ENCODE data around the gene DFFB.

DNA sequence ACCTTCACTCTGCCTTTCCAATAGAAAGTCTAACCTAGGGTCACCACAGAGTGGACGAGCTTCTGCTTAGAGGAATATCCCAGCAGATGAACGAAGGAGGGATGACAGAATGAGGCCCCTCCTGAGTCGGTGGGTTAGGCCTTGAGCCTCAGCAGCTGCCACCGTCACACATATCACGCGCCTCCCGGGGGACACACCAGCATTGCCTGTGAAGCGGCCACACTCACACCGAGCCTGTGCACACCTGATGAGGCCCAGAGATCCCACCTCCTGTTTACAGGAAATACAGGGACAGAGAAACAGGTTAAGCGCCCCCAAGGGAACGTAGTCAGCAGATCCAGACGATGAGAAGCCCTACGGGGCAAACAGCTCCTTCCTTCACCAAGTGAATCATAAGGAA is 35.8 kb upstream of the DFFB start:
- TF ChIP-seq, protein P1, sequence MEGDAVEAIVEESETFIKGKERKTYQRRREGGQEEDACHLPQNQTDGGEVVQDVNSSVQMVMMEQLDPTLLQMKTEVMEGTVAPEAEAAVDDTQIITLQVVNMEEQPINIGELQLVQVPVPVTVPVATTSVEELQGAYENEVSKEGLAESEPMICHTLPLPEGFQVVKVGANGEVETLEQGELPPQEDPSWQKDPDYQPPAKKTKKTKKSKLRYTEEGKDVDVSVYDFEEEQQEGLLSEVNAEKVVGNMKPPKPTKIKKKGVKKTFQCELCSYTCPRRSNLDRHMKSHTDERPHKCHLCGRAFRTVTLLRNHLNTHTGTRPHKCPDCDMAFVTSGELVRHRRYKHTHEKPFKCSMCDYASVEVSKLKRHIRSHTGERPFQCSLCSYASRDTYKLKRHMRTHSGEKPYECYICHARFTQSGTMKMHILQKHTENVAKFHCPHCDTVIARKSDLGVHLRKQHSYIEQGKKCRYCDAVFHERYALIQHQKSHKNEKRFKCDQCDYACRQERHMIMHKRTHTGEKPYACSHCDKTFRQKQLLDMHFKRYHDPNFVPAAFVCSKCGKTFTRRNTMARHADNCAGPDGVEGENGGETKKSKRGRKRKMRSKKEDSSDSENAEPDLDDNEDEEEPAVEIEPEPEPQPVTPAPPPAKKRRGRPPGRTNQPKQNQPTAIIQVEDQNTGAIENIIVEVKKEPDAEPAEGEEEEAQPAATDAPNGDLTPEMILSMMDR (conservative IDR thresholded peaks at IDR 0.05; ENCODE audit: low read length), result no peak
- TF ChIP-seq EZH2phosphoT487 (IDR thresholded peaks at IDR 0.05; ENCODE audit: borderline replicate concordance), result no peak
